HepG2 (cell line): ENCODE results near the gene ZNF846. TPM values are rescaled to one million over a fixed set of nuclear protein-coding genes. Genes with fewer than 3 reads are reported as not detected.
"Not testable (repeated sequence)": the region's sequence is repeated elsewhere in the genome, so short reads cannot be mapped to it uniquely, and the experiment has no call there.

Experiments used
- ATAC-seq: fragments of 200-7000 bp; cut with Tn5 transposase; 3 replicates; pipeline ENCODE4 v1.9.1; 2020; ENCODE audit warnings: mild to moderate bottlenecking, moderate library complexity
- BruUV-seq: library from RNA; stranded (reverse); fragments of 400-500 nt; replicated peaks from 2 replicates; lab custom pipeline; 2021; lab: Mats Ljungman, UMichigan
- CTCF ChIA-PET: fragments of 300-600 bp; formaldehyde crosslinking; extraction: SDS; loops from one replicate; lab custom pipeline; 2021; ENCODE audit warnings: low total read pairs, inconsistent platforms, low intra/inter-chr PET ratio; lab: Yijun Ruan, JAX
- POLR2A ChIA-PET: fragments of 350-600 bp; sonication (Branson Sonifier 250); formaldehyde crosslinking; loops from one replicate; lab custom pipeline; 2020; ENCODE audit warnings: antibody characterized with exemption, inconsistent platforms; lab: Yijun Ruan, JAX
- DNase-seq: peaks from one replicate; pipeline ENCODE4 v3.0.0-alpha.2; 2015; ENCODE audit warnings: low spot score
- FAIRE-seq: peaks from 3 replicates; lab custom pipeline; 2011; peaks lifted over from hg19 to GRCh38; lab: Jason Lieb, UNC
- H2AFZ ChIP-seq: one replicate; pipeline ENCODE4 v1.6.1; 2011; ENCODE audit warnings: low read length, inconsistent platforms
- H3K27ac ChIP-seq: fragments of 300-600 bp; 3 replicates; pipeline ENCODE4 v1.8.0; 2011; ENCODE audit warnings: mixed run types, mild to moderate bottlenecking, mixed read lengths, low read length, inconsistent platforms; ENCODE audit not compliant: insufficient read depth; ENCODE audit errors: extremely low read length
- H3K27me3 ChIP-seq, 2 experiments: fragments of 200-600 bp in 1 of 2; 2 replicates in 1 of 2; 3 replicates in 1 of 2; pipeline versions ENCODE4 v1.6.0 to v1.8.0; 2011; ENCODE audit warnings: low read length in 2 of 2, mild to moderate bottlenecking in 2 of 2, moderate library complexity in 2 of 2, inconsistent platforms in 1 of 2; ENCODE audit not compliant: insufficient read depth in 2 of 2, control insufficient read depth in 1 of 2
- H3K36me3 ChIP-seq, 2 experiments: fragments of 200-600 bp in 1 of 2; replicated peaks in 1 of 2; 2 replicates in 1 of 2; 3 replicates in 1 of 2; pipeline versions ENCODE4 v1.5.1 to v1.8.0; 2011; ENCODE audit warnings: low read length in 2 of 2, inconsistent platforms in 1 of 2; ENCODE audit not compliant: insufficient read depth in 2 of 2, control insufficient read depth in 1 of 2
- H3K4me1 ChIP-seq: 2 replicates; pipeline ENCODE4 v1.5.1; 2012; ENCODE audit warnings: low read length, inconsistent platforms; ENCODE audit not compliant: insufficient read depth
- H3K4me2 ChIP-seq: 2 replicates; pipeline ENCODE4 v1.6.0; 2011; ENCODE audit warnings: low read depth, low read length, inconsistent platforms
- H3K4me3 ChIP-seq, 3 experiments: fragments of 200-600 bp in 1 of 3; sonication (generic), shearing (Covaris generic) in 1 of 3; replicated peaks in 1 of 3; 2 replicates each; pipeline ENCODE4 v1.5.1; 2011 to 2016; ENCODE audit warnings: low read length in 3 of 3, inconsistent platforms in 2 of 3, low read depth in 2 of 3, mild to moderate bottlenecking in 2 of 3, control low read depth in 1 of 3, mixed read lengths in 1 of 3; ENCODE audit not compliant: insufficient read depth in 1 of 3
- H3K79me2 ChIP-seq: one replicate; pipeline ENCODE4 v1.6.1; 2011; ENCODE audit warnings: low read length, inconsistent platforms; ENCODE audit not compliant: insufficient read depth
- H3K9ac ChIP-seq: 2 replicates; pipeline ENCODE4 v1.6.0; 2011; ENCODE audit warnings: mild to moderate bottlenecking, low read depth, low read length, inconsistent platforms; ENCODE audit not compliant: insufficient read depth
- H3K9me3 ChIP-seq: 2 replicates; pipeline ENCODE4 v1.5.1; 2012; ENCODE audit warnings: mild to moderate bottlenecking, low read length
- H4K20me1 ChIP-seq: 2 replicates; pipeline ENCODE4 v1.6.0; 2011; ENCODE audit warnings: inconsistent platforms, mild to moderate bottlenecking, low read length, moderate library complexity; ENCODE audit not compliant: insufficient read depth
- ELF3 ChIP-seq: IDR thresholded peaks from 2 replicates; pipeline ENCODE4 v1.6.1; 2016; ENCODE audit warnings: missing genetic modification reagents, missing compliant biosample characterization
- THAP9 ChIP-seq: sonication (generic); formaldehyde crosslinking; IDR thresholded peaks from 2 replicates; pipeline ENCODE4; 2020; ENCODE audit warnings: missing genetic modification reagents, mild to moderate bottlenecking, borderline replicate concordance
- ZFX ChIP-seq: sonication (generic); formaldehyde crosslinking; IDR thresholded peaks from 2 replicates; pipeline ENCODE4 v1.4.0; 2020; ENCODE audit warnings: mild to moderate bottlenecking, low read depth, missing genetic modification reagents, moderate library complexity
- WGBS: methylation state at CpG from one replicate; pipeline ENCODE4 v1.1.6; 2017; ENCODE audit warnings: low lambda C conversion rate; 5-methylcytosine and 5-hydroxymethylcytosine counted together
- in situ Hi-C: cut with HindIII; loops from 2 replicates; pipeline ENCODE4 v1.10.0; 2017; ENCODE audit warnings: low pct_unique_long_range_greater_than_20kb; ENCODE audit not compliant: extremely low pct_ligation_motif_present
- intact Hi-C: fragments of 100-400 bp; cut with micrococcal nuclease; formaldehyde crosslinking; loops from one replicate; pipeline ENCODE4 v1.10.0; 2022; ENCODE audit not compliant: unreplicated experiment
- polyA plus RNA-seq, 8 experiments: library from polyadenylated mRNA; depleted of rRNA in 3 of 8; stranded (reverse) in 7 of 8; unstranded in 1 of 8; fragments of >200 nt; fragmentation: Illumina TruSeq in 4 of 8; extraction: Trizol in 4 of 8; gene quantifications; 2 replicates each; pipeline versions ENCODE4 v1.2.1 to v1.2.3, GENCODE V29; 2011 to 2016; ENCODE audit warnings: low read depth in 4 of 8, missing spikeins in 1 of 8, mixed read lengths in 1 of 8; ENCODE audit not compliant: insufficient read depth in 1 of 8
- total RNA-seq, 5 experiments: library from RNA; depleted of rRNA; stranded (reverse); fragments of >200 nt; fragmentation: Illumina TruSeq; extraction: Trizol; gene quantifications; 2 replicates each; pipeline ENCODE4 v1.2.3, GENCODE V29; 2016; ENCODE audit warnings: low read depth in 1 of 5
- TF ChIP-seq, protein P1 (sequence below): sonication (generic); formaldehyde crosslinking; IDR thresholded peaks from 2 replicates; pipeline ENCODE4 v1.5.1; 2020; ENCODE audit warnings: mild to moderate bottlenecking, missing genetic modification reagents, moderate library complexity

ZNF846 gene
- total and polyA plus RNA-seq, 2 of the 13 experiments (the other 11 are each of a cell fraction or from before 2014, with no cell fraction given), result 4.8 to 5.4 TPM

GRCh38 chr19:9789579-9789978, 21.0 kb upstream of the ZNF846 start:
- TF ChIP-seq ZFX (CRISPR knock-in tag) (0 out of 2 replicates have a peak, but pooled peaks have one; percentile 38), ELF3 (CRISPR knock-in tag) (0 out of 2 replicates have a peak, but pooled peaks have one; percentile 4)
- CTCF ChIA-PET, result interaction anchor here (1.7 to 2.7 kb wide), 2 partner anchors 164 to 203 kb away, joined by 3 to 31 read pairs; no protein-coding TSS in a partner anchor
- intact Hi-C loops, H3K9me3 ChIP-seq, H3K36me3 ChIP-seq, DNase-seq, H3K79me2 ChIP-seq, ATAC-seq, H4K20me1 ChIP-seq, POLR2A ChIA-PET, H3K27me3 ChIP-seq, H3K27ac ChIP-seq, BruUV-seq, FAIRE-seq: not testable (repeated sequence)
- H3K4me2 ChIP-seq, result peak overlapping the region; percentile 90
- peak overlapping the region; percentile 56 for H3K9ac ChIP-seq
- 3% methylated on average over 5 of the region's 5 CpGs for WGBS
- H2AFZ ChIP-seq, result peak overlapping the region; percentile 83
- peak overlapping the region; percentile 46 to 65 (median 52); a peak in 5 of 6 replicates for H3K4me3 ChIP-seq
- in situ Hi-C loops, result loop anchor here (25.0 kb wide), 1 partner anchor 652 kb away; the partner anchor contains the start of genes OR7G3 and ZNF317
- H3K4me1 ChIP-seq, result peaks cover 27% of the 10 kb centered on the region

GRCh38 chr19:9789066-9789465, 20.5 kb upstream of the ZNF846 start:
- in situ Hi-C loops (loop anchor here (25.0 kb wide), 1 partner anchor 652 kb away; the partner anchor contains the start of genes OR7G3 and ZNF317), intact Hi-C loops (no loop called here)
- H3K4me3 ChIP-seq, result peak overlapping the region; percentile 46 to 65 (median 52); a peak in 5 of 6 replicates
- no peak for FAIRE-seq
- H3K9ac ChIP-seq, result peak overlapping the region; percentile 56; the same call in 1 of the 2 replicates
- CTCF ChIA-PET, result interaction anchor here (1.7 to 2.7 kb wide), 2 partner anchors 163 to 202 kb away, joined by 3 to 31 read pairs; no protein-coding TSS in a partner anchor
- 55% methylated on average over 11 of the region's 11 CpGs for WGBS
- no peaks in the 10 kb centered on the region for H3K79me2 ChIP-seq
- DNase-seq, result no peak
- no peaks in the 10 kb centered on the region for H4K20me1 ChIP-seq
- peak overlapping the region; percentile 90 for H3K4me2 ChIP-seq
- no peak for ATAC-seq
- H3K9me3 ChIP-seq, result no peaks in the 10 kb centered on the region
- no TSS peak for BruUV-seq
- POLR2A ChIA-PET, result interaction anchor here (1.3 kb wide), 1 partner anchor 20 kb away, joined by 5 read pairs; the partner anchor contains the start of gene ZNF846
- no peaks in the 10 kb centered on the region for H3K27me3 ChIP-seq
- H3K4me1 ChIP-seq, result peaks cover 27% of the 10 kb centered on the region
- H3K36me3 ChIP-seq, result no peaks in the 10 kb centered on the region
- H2AFZ ChIP-seq, result peak overlapping the region; percentile 83
- no peak overlapping the region for H3K27ac ChIP-seq
- TF ChIP-seq THAP9 (CRISPR knock-in tag), result no peak
- TF ChIP-seq, protein P1, sequence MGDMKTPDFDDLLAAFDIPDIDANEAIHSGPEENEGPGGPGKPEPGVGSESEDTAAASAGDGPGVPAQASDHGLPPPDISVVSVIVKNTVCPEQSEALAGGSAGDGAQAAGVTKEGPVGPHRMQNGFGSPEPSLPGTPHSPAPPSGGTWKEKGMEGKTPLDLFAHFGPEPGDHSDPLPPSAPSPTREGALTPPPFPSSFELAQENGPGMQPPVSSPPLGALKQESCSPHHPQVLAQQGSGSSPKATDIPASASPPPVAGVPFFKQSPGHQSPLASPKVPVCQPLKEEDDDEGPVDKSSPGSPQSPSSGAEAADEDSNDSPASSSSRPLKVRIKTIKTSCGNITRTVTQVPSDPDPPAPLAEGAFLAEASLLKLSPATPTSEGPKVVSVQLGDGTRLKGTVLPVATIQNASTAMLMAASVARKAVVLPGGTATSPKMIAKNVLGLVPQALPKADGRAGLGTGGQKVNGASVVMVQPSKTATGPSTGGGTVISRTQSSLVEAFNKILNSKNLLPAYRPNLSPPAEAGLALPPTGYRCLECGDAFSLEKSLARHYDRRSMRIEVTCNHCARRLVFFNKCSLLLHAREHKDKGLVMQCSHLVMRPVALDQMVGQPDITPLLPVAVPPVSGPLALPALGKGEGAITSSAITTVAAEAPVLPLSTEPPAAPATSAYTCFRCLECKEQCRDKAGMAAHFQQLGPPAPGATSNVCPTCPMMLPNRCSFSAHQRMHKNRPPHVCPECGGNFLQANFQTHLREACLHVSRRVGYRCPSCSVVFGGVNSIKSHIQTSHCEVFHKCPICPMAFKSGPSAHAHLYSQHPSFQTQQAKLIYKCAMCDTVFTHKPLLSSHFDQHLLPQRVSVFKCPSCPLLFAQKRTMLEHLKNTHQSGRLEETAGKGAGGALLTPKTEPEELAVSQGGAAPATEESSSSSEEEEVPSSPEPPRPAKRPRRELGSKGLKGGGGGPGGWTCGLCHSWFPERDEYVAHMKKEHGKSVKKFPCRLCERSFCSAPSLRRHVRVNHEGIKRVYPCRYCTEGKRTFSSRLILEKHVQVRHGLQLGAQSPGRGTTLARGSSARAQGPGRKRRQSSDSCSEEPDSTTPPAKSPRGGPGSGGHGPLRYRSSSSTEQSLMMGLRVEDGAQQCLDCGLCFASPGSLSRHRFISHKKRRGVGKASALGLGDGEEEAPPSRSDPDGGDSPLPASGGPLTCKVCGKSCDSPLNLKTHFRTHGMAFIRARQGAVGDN (CRISPR knock-in tag), result peak; percentile 19; the same call in 1 of the 2 replicates
- TF ChIP-seq, all 625 proteins: peak for 1
